Small intestine (tissue), 7 donors: ENCODE measurements around the gene SLC9A2. TPM values are rescaled to one million over a fixed set of nuclear protein-coding genes. Genes with fewer than 3 reads are reported as not detected.

ENCODE experiments used
- DNase-seq, 2 donors: peaks; one replicate each; pipeline versions ENCODE4 v3.0.0 to v3.0.0-alpha.2; 2013
- FAIRE-seq: peaks from 2 replicates; lab custom pipeline; 2012; peaks lifted over from hg19 to GRCh38; lab: Jason Lieb, UNC
- H3K27ac ChIP-seq, 3 donors: one replicate each; pipeline ENCODE4 v1.5.1; 2013; ENCODE audit warnings: low read length in 2 of 3, mild to moderate bottlenecking in 2 of 3, control low read depth in 1 of 3, inconsistent platforms in 1 of 3, low read depth in 1 of 3, moderate library complexity in 1 of 3
- H3K27me3 ChIP-seq, 3 donors: one replicate each; pipeline ENCODE4 v1.6.1; 2013; ENCODE audit warnings: low read length in 3 of 3, inconsistent platforms in 1 of 3; ENCODE audit not compliant: control insufficient read depth in 3 of 3, insufficient read depth in 3 of 3
- H3K36me3 ChIP-seq, 3 donors: one replicate each; pipeline ENCODE4 v1.6.1; 2013; ENCODE audit warnings: low read length in 3 of 3, inconsistent platforms in 1 of 3, low read depth in 1 of 3, mild to moderate bottlenecking in 1 of 3, moderate library complexity in 1 of 3; ENCODE audit not compliant: control insufficient read depth in 3 of 3, insufficient read depth in 2 of 3
- H3K4me1 ChIP-seq, 3 donors: one replicate each; pipeline ENCODE4 v1.6.1; 2013; ENCODE audit warnings: low read length in 2 of 3, inconsistent platforms in 1 of 3, low read depth in 1 of 3, mild to moderate bottlenecking in 1 of 3, moderate library complexity in 1 of 3; ENCODE audit not compliant: control insufficient read depth in 3 of 3, insufficient read depth in 2 of 3
- H3K4me3 ChIP-seq, 3 donors: one replicate each; pipeline ENCODE4 v1.5.1; 2013; ENCODE audit warnings: low read length in 3 of 3, control low read depth in 1 of 3, inconsistent platforms in 1 of 3, low read depth in 1 of 3, mild to moderate bottlenecking in 1 of 3, moderate library complexity in 1 of 3
- H3K9me3 ChIP-seq, 2 donors: one replicate each; pipeline ENCODE4 v1.6.1; 2013; ENCODE audit warnings: low read depth in 1 of 2, low read length in 1 of 2; ENCODE audit not compliant: control insufficient read depth in 2 of 2, insufficient read depth in 1 of 2
- WGBS, 3 donors: extraction: QIAGEN DNeasy Blood & Tissue Kit; methylation state at CpG; one replicate each; pipeline ENCODE4 v1.1.7; 2013; 5-methylcytosine and 5-hydroxymethylcytosine counted together
- polyA plus RNA-seq, 4 donors: library from polyadenylated mRNA; stranded (reverse) in 3 of 4; unstranded in 1 of 4; fragments of 200-250 nt in 3 of 4; fragments of 120-200 nt in 1 of 4; gene quantifications; one replicate each; pipeline versions ENCODE4 v1.2.1 to v1.2.3, GENCODE V29; 2013
- donor health status: healthy with polysubstance abuse.
- donor health status: control.
- donor health status: control.
- donor health status: Bipolar disorder and iron deficiency.
- donor health status: healthy.

SLC9A2 gene
- polyA plus RNA-seq, 4 donors, result 1.4 to 4.7 (median 2.7) TPM

DNA sequence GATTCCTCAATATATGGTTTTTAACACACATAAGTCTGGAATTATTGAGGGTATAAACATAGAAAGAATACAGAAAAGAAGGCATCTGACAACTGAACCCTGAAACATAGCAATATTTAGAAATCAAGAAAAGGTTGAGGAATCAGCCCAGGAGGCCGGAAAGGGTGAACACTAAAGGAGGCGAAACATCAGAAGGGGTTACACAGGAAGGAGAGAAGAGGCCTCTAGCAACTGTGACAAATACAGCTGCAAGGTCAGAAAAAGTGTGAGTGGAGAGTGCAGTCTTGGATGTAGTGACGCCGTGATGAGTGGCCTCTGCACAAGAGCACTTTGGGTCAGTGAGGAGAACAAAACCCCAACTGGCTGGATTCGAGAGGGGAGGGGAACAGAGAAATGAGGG, 70.7 kb downstream of the SLC9A2 start:
- FAIRE-seq (no peak), DNase-seq (no peak)
- Histone ChIP-seq H3K27me3 (no peaks in the 10 kb centered on the region), H3K9me3 (no peaks in the 10 kb centered on the region), H3K4me1 (peaks cover 0 to 3% (median 0%) of the 10 kb centered on the region in 3 donors), H3K4me3 (no peak overlapping the region), H3K36me3 (peaks cover 0 to 1% (median 0%) of the 10 kb centered on the region in 3 donors), H3K27ac (no peak overlapping the region)
- 51 to 86% (median 59%) methylated on average over 5 of the region's 5 CpGs for whole genome bisulfite sequencing, 3 donors

DNA sequence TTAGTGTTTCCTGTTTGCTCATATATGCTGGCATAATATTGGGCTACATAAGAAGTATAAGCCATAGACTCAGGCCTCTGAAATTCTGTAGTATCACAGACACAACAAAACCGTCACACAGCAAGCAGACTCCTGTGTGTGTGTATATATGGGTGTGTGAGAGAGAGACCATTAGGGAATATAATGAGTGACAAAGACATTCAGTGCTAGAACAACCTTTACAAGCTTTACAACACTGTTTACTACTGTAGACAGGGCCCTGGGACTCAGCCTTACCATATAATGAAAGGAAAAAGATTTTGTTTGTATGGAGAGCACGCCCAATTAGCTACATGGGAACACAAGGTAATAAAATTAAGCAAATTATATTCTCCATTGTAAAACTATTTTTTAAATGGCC, 77.1 kb downstream of the SLC9A2 start:
- Histone ChIP-seq H3K27ac (no peak overlapping the region), H3K4me1 (peaks cover 0 to 3% (median 2%) of the 10 kb centered on the region in 3 donors), H3K36me3 (peaks cover 0 to 1% (median 0%) of the 10 kb centered on the region in 3 donors), H3K9me3 (no peaks in the 10 kb centered on the region), H3K4me3 (no peak overlapping the region), H3K27me3 (no peaks in the 10 kb centered on the region)
- FAIRE-seq (no peak), DNase-seq (no peak)
- WGBS, 3 donors, result 86 to 89% (median 87%) methylated on average over 2 of the region's 2 CpGs

DNA sequence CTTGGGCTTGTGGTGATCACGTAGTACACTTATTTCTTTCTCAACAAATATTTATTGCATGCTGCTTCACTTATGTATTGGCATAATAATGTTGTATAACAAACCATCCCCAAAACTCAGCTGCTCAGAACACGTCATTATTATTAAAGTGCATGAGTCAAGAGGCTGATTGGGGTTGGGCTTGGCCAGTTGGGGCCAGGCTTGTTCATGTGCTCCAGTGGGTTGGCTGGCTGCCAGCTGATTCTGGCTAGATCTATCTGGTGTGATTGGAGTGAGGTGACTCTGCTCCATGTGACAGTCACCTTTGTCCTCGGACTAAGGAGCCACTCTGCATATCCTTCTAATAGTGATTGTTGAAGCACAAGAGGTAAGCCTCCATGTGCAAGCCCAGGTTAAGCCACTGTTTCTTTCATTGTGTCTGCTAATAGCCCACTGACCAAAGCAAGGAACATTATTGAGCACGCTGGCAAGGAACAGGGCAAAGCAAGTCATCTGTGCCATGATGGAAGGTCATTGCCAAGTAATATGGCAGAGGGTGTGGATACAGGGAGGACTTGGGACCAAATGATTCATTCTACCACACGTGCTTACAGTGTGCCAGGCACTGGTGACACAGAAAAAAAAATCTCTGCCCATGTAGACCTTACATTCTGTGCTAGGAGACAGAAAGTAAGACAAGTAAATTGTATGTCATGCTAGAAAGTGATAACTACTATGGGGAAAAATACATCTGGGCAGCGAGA, 79.2 kb downstream of the SLC9A2 start:
- no peak for FAIRE-seq
- no peaks in the 10 kb centered on the region for H3K9me3 ChIP-seq
- peak overlapping the region in 1 of 3 donors; percentile 82 for H3K27ac ChIP-seq
- WGBS, 3 donors, result 46 to 71% (median 51%) methylated on average over 6 of the region's 6 CpGs
- H3K27me3 ChIP-seq, result no peaks in the 10 kb centered on the region
- H3K4me1 ChIP-seq, result peaks cover 0 to 2% (median 0%) of the 10 kb centered on the region in 3 donors
- peaks cover 0 to 1% (median 0%) of the 10 kb centered on the region in 3 donors for H3K36me3 ChIP-seq
- H3K4me3 ChIP-seq, result no peak overlapping the region
- DNase-seq, result peak; percentile 72 to 96

GRCh38 chr2:102703305-102703704, 84.0 kb downstream of the SLC9A2 start:
- DNase-seq, result no peak
- H3K9me3 ChIP-seq, result no peaks in the 10 kb centered on the region
- no peak overlapping the region for H3K4me3 ChIP-seq
- H3K27ac ChIP-seq, result no peak overlapping the region
- FAIRE-seq, result no peak
- no peaks in the 10 kb centered on the region for H3K4me1 ChIP-seq
- 74 to 94% (median 90%) methylated on average over 2 of the region's 2 CpGs for WGBS, 3 donors
- H3K27me3 ChIP-seq, result peaks cover 0 to 7% (median 0%) of the 10 kb centered on the region in 3 donors
- no peaks in the 10 kb centered on the region for H3K36me3 ChIP-seq

- no peaks in the 10 kb centered on the region for H3K9me3 ChIP-seq
- H3K4me3 ChIP-seq, result no peak overlapping the region
- peaks cover 0 to 7% (median 0%) of the 10 kb centered on the region in 3 donors for H3K27me3 ChIP-seq
- no peak overlapping the region for H3K27ac ChIP-seq
- DNase-seq, result peak; percentile 56 to 66
- H3K36me3 ChIP-seq, result no peaks in the 10 kb centered on the region
- H3K4me1 ChIP-seq, result no peaks in the 10 kb centered on the region
- FAIRE-seq, result no peak
These were observed 84.4 kb downstream of the SLC9A2 start for GRCh38 chr2:102703748-102704147.

- peaks cover 0 to 6% (median 0%) of the 10 kb centered on the region in 3 donors for H3K4me1 ChIP-seq
- H3K36me3 ChIP-seq, result peaks cover 0 to 3% (median 0%) of the 10 kb centered on the region in 3 donors
- WGBS, 3 donors, result 64 to 83% (median 73%) methylated on average over 12 of the region's 12 CpGs
- FAIRE-seq (no peak), DNase-seq (no peak)
- H3K27ac ChIP-seq, result no peak overlapping the region
- no peak overlapping the region for H3K4me3 ChIP-seq
- H3K27me3 ChIP-seq, result peaks cover 0 to 7% (median 0%) of the 10 kb centered on the region in 3 donors
- no peaks in the 10 kb centered on the region for H3K9me3 ChIP-seq
These were observed 85.2 kb downstream of the SLC9A2 start for GRCh38 chr2:102704531-102704930.

GRCh38 chr2:102707796-102708695, 88.7 kb downstream of the SLC9A2 start:
- Histone ChIP-seq H3K4me1 (peaks cover 0 to 6% (median 2%) of the 10 kb centered on the region in 3 donors), H3K27ac (no peak overlapping the region), H3K27me3 (peaks cover 0 to 7% (median 0%) of the 10 kb centered on the region in 3 donors), H3K9me3 (no peaks in the 10 kb centered on the region), H3K36me3 (peaks cover 0 to 5% (median 0%) of the 10 kb centered on the region in 3 donors), H3K4me3 (no peak overlapping the region)
- WGBS, 3 donors, result 86 to 96% (median 89%) methylated on average over 20 of the region's 20 CpGs
- no peak for FAIRE-seq
- DNase-seq, result no peak

- peaks cover 0 to 7% (median 0%) of the 10 kb centered on the region in 3 donors for H3K27me3 ChIP-seq
- H3K9me3 ChIP-seq, result no peaks in the 10 kb centered on the region
- DNase-seq (peak in 1 of 2 donors; percentile 34), FAIRE-seq (no peak)
- peaks cover 0 to 5% (median 0%) of the 10 kb centered on the region in 3 donors for H3K36me3 ChIP-seq
- no peak overlapping the region for H3K27ac ChIP-seq
- 76 to 85% (median 81%) methylated on average over 8 of the region's 8 CpGs for WGBS, 3 donors
- peaks cover 0 to 6% (median 2%) of the 10 kb centered on the region in 3 donors for H3K4me1 ChIP-seq
- H3K4me3 ChIP-seq, result no peak overlapping the region
These were observed 89.7 kb downstream of the SLC9A2 start for GRCh38 chr2:102708847-102709559.
